ENCODE measurements around the gene ALKBH4.
"Not testable (repeated sequence)": the region's sequence is repeated elsewhere in the genome, so short reads cannot be mapped to it uniquely, and the experiment has no call there.

GRCh38 chr7:102484317-102484716 is 19.7 kb upstream of the ALKBH4 start:
- not testable (repeated sequence) for TF ChIP-seq EP300 (IDR thresholded peaks at IDR 0.05; ENCODE audit: borderline replicate concordance in 1 of 2, low read depth in 1 of 2, low read length in 1 of 2); CTCF (IDR thresholded peaks at IDR 0.05); TAF1 (IDR thresholded peaks at IDR 0.05; ENCODE audit: borderline replicate concordance, low read depth, low read length); SMC3 (IDR thresholded peaks at IDR 0.05; ENCODE audit: low read depth, low read length); RAD21 (IDR thresholded peaks at IDR 0.05; ENCODE audit: low read length)

Data from SK-N-SH (cell line).